CD4-positive, alpha-beta T cell treated with Interleukin-6 at 100 ng/mL for 8 hours (primary cell): ENCODE data around the gene MINDY4.

ENCODE experiments used
- DNase-seq: peaks from one replicate; pipeline ENCODE4 v3.0.0-alpha.2; 2020; ENCODE audit warnings: mixed read lengths, low spot score

Gene MINDY4

DNA sequence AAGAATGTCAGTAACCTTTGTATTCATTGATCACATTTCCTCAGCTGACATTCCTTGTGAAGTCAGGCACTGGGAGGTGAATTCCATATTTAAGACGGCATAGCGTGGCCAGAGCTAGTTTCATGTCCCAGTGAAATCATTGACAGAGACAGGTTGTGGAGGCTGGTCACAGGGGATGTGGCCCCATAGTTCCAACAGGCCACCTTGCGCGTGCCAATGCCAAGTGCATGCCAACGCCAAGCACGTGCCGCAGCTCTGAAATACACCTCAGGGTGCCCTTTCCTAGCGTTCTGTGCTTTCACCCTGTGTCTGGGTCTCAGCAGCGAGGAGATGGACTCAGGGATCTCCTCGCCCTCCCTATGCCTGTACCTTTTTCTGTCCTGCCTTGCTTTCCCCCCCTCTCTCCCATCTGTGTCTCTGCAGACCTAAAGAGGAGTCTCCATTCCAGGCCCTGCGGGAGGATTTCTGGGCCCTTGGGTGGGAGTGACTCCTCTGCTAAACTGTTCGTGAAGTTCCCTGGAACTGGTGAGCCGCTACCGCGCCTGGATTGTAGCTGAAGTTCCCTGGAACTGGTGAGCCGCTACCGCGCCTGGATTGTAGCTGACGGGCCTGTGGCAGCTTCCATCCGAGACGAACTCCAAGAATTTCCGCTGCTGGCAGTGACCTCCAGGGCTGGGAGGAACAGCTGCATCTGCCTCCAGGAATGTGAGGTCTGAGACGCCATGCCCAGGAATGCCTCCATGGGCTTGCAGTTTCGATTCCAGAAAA lies 160.1 kb downstream of the MINDY4 start:
- no peak for DNase-seq

DNA sequence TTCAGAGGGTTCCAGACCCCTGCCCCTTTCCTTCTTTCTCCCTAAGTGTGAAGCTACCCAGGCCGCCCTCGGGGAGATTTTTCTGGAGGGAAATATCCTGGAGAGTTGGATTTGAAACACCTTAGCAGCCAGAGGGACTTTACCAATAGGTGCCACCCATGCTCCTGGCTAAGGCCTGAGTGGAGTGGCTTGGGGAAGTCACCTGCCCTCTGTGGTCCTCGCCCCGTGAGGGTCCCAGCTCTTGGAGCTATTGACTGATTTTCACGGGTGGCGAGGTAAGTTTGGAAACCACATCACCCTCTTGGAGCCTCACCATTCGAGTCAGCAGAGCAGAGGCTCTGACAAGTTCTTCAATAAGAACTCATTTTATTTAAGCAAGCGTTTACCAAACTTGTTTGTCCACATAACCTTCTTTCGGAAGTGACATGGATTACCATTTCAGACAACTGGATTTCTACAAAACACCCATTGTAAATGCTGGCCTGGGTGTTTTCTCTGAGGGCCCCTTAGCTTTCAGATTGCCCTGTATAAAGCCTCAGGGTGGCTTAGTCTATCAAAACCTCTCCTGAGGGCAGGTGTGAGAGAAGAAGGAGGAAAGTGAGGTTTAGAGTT lies 160.8 kb downstream of the MINDY4 start:
- no peak for DNase-seq

DNA sequence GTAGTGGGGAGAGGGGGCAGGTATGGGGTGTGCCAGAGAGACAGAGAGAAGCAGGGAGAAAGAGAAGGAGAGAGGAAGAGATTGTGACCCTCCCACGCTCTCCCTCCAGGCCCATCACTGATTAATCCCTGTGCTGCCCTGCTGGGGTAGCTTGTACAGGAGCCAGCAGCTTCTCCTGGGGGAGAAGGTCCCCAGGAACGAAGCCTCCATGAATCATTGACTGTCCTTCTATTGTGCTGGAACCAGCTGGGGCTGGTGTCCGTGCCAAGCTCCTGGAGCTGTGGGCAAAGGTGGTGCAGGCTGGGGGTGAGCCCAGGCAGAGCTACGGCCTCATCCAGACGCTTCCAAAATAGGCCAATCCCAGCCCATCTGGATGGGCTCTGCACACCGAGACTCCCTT lies 161.3 kb downstream of the MINDY4 start:
- DNase-seq: no peak

DNA sequence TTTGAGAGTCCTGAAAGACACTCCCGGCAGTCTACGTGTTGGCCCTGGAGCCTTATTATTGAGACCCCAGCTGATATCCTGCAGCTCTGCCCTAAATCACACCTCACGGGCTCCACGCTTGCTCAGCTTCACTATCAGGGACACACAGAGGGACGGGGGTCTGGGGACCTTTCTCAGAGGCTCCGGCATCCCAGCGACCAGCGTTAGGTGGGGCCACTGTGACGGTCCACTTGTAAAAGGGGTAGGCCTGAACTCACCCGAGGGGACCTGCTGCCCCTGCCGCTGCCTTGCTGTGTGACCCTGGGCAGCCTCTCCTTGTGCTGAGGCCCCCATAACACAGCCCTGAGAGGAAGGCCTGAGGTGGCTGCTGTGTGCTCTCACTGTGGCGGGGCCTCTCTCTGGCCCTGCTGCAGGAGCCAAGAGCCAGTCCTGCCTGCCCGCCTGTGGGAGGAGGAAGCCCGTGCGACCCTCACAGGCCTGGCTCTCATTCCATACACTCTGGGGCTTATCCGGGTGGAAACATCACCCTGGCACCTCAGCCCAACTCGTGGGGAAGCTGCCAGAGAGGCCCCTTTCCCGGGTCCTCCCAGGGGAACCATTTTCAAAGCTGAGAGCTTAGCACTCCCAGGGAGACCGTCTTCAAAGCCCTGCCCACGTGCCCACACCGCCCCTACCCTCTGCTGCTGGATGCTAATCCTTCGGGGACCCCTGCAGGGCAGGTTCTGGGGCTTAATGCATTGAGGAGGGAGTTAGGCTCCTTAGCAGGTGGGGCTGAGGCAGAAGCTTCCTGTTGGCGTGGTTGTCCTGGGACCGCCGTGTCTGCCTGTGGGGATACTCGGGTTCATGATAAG lies 162.1 kb downstream of the MINDY4 start:
- DNase-seq: no peak

DNA sequence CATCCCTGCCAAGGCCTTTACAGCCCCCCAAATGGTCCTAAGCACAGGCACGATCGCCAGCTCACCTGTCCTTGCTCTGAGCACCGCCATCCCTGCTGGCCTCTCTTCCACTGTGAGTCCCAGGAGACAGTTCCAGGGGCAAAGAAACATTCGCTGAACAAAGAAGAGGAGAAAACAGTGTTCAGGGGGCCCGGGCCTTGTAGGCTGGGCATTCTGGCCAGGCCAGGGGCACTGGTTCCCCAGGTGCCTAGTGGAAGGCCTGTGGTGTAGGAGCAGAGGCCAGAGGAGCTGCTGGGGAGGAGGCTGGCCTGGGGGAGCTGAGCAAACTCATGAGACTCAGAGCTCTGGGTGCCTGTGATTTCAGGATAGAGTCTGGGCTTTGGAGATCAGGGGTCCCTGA lies 163.0 kb downstream of the MINDY4 start:
- no peak for DNase-seq

DNA sequence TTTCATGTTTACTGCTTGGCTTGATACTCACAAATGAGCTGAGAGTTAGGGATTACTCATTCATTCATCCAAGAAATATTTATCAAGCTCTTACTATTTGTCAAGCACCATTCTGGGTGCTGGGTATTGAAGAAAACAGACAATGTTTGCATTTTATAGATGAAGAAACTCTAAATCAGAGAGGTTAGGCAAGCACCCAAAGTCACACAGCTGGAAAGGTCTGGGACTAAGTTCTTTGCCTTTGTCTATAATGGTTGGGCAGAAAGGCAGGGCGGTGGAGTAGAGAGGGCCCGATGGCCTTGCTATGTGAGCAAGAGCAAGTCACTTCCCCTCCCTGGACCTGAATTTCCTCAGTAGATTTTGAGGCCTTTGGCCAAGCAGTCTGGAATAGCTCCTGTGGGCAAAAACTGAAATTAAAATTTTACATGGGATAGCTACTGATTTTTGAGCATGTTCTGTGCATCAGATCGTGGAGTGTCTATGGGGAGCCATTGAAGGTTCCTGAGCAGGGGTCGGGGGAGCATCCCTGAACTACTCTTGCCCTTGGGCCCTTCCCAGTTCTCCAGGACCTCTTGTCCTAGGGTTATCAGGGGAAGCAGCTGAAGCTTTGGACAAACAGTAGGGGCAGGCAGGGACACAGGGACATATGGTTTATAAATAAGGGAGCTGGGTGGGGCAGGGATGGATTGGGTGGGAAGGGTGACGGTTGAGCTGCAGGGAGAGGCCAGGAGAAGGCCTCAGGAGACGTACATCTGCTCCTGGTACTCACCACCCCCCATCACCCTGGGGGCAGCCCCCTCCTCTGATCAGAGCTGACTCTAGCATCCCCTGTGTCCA lies 163.7 kb downstream of the MINDY4 start:
- no peak for DNase-seq

DNA sequence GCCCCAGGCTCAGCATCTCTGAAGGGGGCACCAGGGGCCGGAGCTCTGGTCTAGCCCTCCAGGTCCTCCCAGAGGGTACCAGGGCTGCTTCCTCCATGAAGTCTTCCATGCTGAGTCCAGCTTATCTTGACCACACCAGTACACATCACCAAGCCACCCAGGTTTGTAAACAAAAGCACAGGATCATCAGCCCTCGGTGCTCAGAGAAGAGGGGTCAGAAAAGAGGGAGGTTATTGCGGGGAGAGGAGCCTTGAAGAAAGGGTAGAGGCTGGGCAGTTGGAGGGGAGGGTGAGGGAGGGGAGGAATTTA lies 164.3 kb downstream of the MINDY4 start:
- DNase-seq: no peak

DNA sequence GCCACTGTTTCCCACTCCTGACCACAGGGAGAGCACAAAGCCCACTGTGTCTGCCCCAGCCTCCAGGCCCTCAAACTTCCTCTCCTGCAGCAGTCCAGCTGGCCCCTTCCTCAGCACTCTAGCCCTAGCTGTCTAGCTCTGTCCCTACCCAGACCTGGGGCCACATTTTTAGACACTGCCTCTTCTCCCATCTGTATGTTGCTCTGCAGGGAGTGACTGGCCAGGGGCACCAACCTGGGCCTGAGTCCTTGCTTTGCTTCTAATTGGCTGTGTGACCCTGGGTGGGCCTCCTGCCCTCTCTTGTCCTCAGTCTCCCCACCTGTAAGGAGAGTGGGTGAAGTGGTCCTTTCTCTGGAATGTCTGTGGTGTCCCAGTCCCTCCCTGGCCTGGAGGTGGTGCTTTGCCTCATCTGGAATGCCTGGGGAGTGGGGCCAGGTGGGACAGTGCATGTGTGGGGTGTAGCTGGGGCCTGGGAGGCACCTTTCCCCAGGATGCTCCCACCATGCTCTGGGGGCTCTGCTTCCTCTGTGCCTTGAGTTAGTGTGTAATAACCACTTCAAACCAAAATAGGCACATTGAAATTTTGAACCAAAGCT lies 165.5 kb downstream of the MINDY4 start:
- DNase-seq: no peak

DNA sequence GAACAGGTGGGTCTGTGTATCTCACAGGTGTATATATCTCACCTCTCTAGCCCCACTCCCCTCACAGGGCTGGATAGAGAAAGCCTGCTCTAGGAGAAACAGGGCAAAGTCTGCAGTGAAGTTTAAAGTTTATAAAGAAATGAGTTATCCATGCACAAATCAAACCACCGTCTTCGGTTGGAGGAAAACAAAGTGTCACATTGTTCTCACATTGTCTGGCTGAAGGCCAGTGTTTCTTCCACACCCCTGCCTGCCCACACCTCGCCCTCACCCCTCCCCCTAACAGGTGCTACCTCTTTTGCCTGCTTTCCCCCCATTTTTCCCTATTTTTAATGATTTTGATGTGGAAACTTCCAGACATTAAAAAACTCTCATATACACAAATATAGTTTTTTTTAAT lies 166.2 kb downstream of the MINDY4 start:
- DNase-seq: no peak

DNA sequence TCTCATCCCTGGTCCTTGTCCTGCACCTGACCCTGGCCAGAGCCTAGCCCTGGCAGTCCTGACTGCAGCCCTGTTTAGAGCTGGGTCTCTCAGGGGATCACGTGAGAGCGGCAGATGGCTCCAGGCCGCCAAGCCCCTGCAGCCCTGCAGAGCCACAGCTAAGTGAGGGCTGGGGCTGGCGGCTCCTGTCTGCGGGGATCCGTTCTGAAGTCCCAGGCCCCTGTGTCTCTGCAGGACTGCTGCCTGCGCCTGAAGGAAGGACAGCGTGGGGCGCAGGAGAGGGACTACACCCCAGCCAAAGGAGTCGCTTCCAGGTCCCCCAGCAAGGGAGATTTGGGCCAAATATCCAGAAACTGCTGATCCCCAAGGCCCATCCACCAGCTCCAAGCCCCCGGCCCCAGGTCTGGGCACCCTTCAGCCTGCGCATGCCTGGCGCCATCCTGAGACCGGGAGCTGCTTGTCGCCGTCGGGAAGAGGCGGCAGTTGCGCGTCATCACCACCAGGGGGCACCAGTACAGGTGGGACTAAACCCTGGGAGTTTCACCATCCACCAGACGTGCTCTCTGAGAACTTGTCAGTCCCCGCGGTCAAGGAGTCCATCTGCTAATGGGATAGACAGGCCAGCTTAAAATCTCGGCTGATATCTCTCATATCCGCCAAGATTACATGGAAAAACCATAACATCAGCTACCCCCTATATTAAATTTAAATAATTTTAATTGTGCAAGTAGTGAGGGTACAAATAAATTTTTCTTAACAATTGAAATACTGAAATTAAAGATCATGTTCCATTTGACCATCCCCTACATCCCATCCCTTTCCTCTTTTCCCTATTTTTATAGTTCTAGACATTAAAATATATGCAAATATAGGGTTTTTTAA lies 167.5 kb downstream of the MINDY4 start:
- DNase-seq: peak; percentile 42

DNA sequence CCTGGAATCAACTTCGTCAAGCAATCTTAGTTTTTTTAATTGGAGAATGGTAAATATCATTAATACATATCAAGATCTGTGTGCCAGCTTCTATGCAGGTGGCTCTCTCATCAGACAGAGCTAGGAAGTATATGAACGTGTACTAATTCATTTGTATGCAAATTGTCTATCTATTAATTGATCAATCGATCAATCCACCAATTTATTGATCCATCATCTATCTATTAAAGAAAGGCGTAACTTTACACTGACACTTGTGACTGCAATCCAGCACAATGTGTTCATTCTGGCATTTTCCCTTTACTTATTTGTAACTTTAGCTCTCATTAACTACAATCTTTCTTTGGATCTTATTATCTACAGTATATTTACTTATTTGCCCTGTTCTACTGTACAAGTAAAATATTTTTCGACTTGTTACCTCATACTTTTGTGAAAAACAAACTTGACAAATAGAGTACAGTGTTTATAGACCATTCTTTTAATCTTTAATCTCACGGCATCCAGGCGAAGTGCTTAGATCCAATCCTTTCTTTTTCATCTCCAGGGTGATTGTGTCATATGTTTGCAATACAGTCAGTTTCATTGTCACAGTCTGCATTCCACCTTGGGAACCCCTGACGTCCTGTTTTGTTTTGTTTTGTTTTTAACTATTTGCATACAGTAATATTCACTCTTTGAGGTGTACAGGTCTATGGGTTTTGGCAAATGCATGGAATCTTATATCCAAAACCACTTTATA lies 170.5 kb downstream of the MINDY4 start:
- no peak for DNase-seq
